GM21447 (cell line): ENCODE results near the gene APELA.
A peak's percentile ranks its signal among the peaks of the same experiment; 100 is the strongest.

Source experiments
- ATAC-seq: cut with Tn5 transposase; IDR thresholded peaks from one replicate; pipeline ENCODE4 v1.9.1; 2021; ENCODE audit not compliant: unreplicated experiment

The APELA gene

GRCh38 chr4:164876700-164877324, at the start of gene APELA:
Gene APELA, plus strand, starts transcription at chr4:164877178. Its CDS starts 154 bp downstream, at chr4:164877332.
- peak; percentile 99 for ATAC-seq

GRCh38 chr4:164828955-164829354, 48.0 kb upstream of the APELA start:
- ATAC-seq, result no peak

GRCh38 chr4:164846566-164846965, 30.4 kb upstream of the APELA start:
- no peak for ATAC-seq

- no peak for ATAC-seq
These were observed 30.0 kb upstream of the APELA start for GRCh38 chr4:164847016-164847415.

GRCh38 chr4:164847967-164848649, 28.9 kb upstream of the APELA start:
- peak; percentile 83 for ATAC-seq

GRCh38 chr4:164856396-164856795, 20.6 kb upstream of the APELA start:
- no peak for ATAC-seq

GRCh38 chr4:164866817-164867490, 10.0 kb upstream of the APELA start:
- no peak for ATAC-seq

- ATAC-seq, result no peak
These were observed 5.3 kb upstream of the APELA start for GRCh38 chr4:164871673-164872072.

GRCh38 chr4:164872481-164872880, 4.5 kb upstream of the APELA start:
- no peak for ATAC-seq

GRCh38 chr4:164874789-164875188, 2.2 kb upstream of the APELA start:
- no peak for ATAC-seq

- no peak for ATAC-seq
These were observed 3.7 kb downstream of the APELA start for GRCh38 chr4:164880489-164881262.

GRCh38 chr4:164888096-164888715, 11.2 kb downstream of the APELA start:
- ATAC-seq, result peak; percentile 37

GRCh38 chr4:164890691-164891090, 13.7 kb downstream of the APELA start:
- ATAC-seq, result no peak

GRCh38 chr4:164892018-164892417, 15.0 kb downstream of the APELA start:
- peak; percentile 87 for ATAC-seq

GRCh38 chr4:164894702-164895101, 17.7 kb downstream of the APELA start:
- ATAC-seq, result peak; percentile 64

- no peak for ATAC-seq
These were observed 25.6 kb downstream of the APELA start for GRCh38 chr4:164902608-164903007.

- no peak for ATAC-seq
These were observed 27.4 kb downstream of the APELA start for GRCh38 chr4:164904336-164904735.

GRCh38 chr4:164904941-164905340, 28.0 kb downstream of the APELA start:
- ATAC-seq, result no peak

GRCh38 chr4:164906368-164906767, 29.4 kb downstream of the APELA start:
- ATAC-seq, result no peak

- peak; percentile 69 for ATAC-seq
These were observed 36.5 kb downstream of the APELA start for GRCh38 chr4:164913506-164913905.

GRCh38 chr4:164918956-164919355, 42.0 kb downstream of the APELA start:
- no peak for ATAC-seq
